HG02943 (cell line): ENCODE data around the gene ZNG1B.
"Not testable (repeated sequence)": the region's sequence is repeated elsewhere in the genome, so short reads cannot be mapped to it uniquely, and the experiment has no call there.

Experiments used
- ATAC-seq: cut with Tn5 transposase; IDR thresholded peaks from one replicate; pipeline ENCODE4 v1.9.1; 2021; ENCODE audit warnings: mild to moderate bottlenecking, low read depth, moderate library complexity; ENCODE audit not compliant: unreplicated experiment

The ZNG1B gene

DNA sequence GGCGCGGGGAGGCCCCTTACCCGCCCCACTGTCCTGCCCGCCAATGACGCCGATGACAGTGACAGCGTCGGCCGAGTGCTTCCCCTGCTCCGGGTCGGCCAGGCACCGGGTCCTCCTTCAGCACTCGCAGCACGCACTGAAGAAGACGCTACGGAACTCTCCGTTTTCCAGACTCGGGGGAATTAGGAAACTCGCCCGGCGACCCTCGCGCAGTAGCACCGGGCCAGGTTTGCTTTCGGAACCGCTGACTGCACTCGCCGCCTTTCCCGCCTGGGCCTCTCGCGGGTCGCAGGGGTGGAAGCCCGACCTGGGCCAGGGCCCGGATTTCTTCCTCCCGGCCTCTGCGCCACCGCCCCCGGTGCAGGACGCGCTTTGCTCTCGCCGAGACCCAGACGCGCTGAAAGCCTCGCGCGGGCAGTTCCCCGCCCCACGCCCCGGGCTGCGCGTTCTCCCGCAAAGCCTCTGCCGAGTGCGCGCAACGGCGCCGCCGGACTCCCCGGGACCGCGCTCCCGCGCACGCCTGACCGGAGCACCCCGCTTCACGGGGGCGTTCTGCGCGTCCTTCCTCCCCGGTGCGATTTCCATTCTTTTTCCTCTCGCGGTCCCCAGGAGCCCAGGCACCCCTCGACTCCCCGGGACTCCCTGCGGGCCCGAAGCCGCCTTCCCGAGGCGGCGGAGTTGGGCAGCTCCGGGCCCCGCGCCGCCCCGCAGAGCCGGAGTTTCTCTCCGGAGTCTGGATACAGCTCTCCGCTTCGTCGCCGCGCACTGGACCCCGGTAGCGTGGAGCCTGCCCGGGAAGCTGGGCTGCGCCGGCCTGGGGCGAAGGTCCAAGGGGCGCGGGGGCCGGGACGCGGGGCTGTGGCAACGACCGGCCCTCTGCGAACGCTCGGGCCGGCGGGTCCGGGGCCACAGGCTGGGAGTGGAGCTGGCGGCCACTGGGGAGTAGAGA is 65.9 kb downstream of the ZNG1B start:
- ATAC-seq, result peak; percentile 76

DNA sequence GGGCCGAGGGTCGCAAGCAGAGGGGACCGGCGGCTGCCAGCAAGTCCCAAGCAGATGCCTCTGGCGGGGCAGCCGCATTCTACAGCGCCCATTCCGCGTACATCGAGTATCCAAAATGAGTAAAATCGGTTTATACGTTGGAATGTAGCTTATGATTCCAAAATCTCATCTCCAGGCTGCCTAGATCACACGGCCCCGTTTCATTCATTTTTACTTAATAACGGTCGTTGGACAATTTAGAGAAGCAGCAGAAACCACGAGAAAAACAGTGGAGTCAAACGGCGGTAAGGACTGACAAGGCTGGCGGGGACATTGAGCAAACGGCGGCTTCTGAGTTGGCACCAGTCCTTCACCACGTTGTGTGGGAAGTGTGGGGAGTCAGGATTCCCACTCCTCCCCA is 66.6 kb downstream of the ZNG1B start:
- ATAC-seq, result not testable (repeated sequence)

GRCh38 chr2:113507394-113508140 is 70.1 kb downstream of the ZNG1B start:
- ATAC-seq, result not testable (repeated sequence)

- ATAC-seq, result not testable (repeated sequence)
Measured at GRCh38 chr2:113508187-113508586, 70.7 kb downstream of the ZNG1B start.

DNA sequence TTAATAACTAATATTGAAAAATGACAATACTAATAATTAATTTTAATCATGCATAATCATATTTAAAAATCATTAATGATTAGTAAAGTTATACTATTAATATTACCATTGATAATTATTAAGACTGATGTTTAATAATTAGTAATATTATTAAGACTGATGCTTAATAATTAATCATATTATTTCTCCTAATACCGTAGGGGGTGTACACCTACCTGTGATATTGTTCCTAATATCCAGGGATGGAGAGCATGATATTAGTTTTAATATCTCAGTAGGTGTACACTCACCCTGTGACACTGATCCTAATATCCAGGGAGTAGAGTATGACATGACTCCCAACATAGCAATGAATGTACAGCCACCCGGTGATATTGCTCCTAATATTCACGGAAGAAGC is 73.4 kb downstream of the ZNG1B start:
- ATAC-seq, result not testable (repeated sequence)

DNA sequence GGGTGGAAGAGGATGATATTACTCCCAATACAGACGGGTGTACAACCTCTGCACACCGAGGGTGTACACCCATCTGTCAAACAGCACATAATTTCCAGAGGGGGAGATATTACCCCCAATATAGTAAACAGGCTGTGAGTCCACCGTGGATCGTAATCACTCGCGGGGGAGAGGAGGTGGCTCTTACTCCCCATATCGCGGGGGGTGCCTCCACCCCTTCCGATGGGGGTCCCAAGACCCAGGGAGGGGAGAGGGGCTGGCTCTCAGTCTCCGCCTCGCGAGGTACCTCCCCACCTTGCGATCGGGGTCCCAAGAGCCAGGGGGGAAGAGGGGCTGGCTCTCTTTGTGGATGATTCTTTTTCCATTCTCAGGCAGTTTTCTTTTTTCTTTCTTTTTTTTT is 74.4 kb downstream of the ZNG1B start:
- not testable (repeated sequence) for ATAC-seq

DNA sequence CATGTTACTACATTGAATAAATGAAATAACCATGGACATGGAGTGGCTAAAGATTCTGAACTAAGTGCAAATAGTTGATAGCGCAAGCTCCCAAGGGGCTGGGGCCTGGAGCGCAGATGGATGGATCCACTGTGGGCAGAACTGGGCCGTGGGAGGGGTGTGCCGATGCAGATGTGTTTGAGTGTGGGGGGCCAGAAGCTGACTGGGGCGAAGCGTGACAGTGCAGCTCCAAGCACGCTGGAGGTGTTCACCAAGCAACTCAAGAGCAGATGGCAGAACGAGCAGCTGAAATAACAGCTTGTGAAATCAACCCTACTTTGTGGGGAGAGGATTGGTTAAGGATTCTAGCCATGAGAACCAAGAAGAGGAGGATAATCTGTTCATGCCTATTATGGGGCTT is 78.0 kb downstream of the ZNG1B start:
- ATAC-seq, result not testable (repeated sequence)

- not testable (repeated sequence) for ATAC-seq
Measured at GRCh38 chr2:113515995-113516394, 78.5 kb downstream of the ZNG1B start.

DNA sequence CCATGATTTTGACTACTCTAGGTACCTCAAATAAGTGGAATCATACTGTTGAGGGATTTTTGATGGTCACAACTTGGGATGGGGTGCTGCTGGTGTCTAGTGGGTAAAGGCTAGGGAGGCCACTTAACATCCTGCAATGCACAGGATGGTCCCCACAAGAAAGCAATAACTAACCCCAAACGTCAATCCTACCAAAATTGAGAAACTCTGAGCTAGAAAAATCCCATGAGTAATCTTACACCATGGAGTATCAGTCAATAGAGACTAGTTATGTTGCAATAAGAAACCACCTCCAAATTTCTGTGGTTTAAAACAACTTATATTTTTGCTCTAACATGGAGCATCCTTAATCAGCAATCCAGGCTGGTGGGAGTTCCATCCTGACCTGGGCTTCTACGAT is 79.5 kb downstream of the ZNG1B start:
- not testable (repeated sequence) for ATAC-seq

DNA sequence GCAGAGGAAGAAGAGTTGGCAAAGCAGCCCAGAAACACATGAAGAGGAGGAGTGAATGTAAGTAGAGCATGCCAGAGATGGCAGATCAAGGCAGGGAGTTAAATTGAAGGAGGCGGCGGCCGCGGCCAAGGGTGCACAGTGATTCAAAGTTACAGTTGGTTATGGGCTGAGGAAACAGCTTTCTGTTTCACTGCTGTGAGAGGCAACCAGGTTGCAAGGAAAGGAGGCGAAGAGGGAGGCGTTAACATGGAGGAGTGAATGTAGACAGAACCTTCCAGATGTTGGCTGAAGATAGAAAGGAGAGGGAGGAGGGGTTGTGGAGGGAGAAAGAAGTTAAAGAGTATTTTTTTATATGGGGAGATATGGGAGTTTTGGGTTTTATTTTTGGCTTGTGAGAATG is 83.3 kb downstream of the ZNG1B start:
- ATAC-seq, result not testable (repeated sequence)

DNA sequence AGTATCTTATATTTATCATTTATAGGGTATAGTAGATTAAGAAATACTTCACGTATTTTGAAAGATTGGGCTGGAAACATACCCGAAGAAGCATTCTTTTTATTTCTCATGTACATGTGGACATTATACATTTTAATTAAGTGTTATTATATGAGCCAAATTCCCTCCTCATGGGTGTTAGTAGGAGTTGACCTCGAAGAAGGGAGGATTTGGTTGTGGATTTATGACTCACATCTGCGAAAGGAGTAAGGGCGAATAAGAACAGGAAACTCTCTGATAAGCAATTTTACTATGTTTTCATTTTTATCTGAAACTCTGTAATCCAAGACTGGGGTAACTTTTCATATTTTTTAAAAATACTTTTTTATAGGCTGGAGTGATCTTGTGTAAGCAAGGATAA is 84.0 kb downstream of the ZNG1B start:
- not testable (repeated sequence) for ATAC-seq

DNA sequence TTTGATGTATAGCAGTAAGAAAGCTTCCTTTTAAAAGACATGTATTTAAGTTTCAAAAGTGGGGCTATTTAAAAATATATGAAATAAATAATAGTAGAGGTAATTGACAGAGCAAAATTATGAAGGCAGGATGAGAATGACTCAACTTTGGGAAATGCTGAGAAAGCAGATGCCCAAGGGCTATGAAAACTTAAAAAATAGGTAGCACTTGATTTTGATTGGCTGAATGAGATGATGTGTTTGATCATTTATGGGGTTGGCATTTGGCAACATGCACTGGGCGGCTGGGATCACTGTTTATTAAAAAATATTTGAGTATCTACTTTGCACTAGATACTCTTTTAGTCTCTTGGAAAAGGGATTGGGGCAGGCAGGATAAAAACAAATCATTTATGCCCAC is 87.5 kb downstream of the ZNG1B start:
- ATAC-seq, result not testable (repeated sequence)

- ATAC-seq, result peak; percentile 83
Measured at GRCh38 chr2:113527350-113528045, 90.0 kb downstream of the ZNG1B start.

DNA sequence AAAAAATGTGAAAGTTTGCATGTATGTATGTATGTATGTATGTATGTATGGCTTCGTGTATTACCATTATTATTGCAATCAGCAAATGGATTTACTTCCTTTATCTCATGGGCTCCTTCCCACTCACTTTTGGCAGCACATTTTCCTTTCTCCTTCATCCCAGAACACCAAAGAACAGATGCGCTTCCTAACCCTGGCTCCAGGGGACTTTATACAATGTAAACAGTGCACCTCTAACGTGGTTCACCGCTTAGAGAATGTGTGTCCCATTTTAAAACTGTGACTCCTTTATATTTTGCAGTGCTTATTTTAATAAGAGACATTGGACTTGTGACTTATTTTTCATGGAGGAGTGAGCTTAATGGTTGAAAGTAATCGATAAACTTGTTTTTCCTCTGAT is 90.6 kb downstream of the ZNG1B start:
- ATAC-seq, result not testable (repeated sequence)

GRCh38 chr2:113528904-113529303 is 91.4 kb downstream of the ZNG1B start:
- ATAC-seq, result not testable (repeated sequence)

- ATAC-seq, result not testable (repeated sequence)
Measured at GRCh38 chr2:113532991-113533390, 95.5 kb downstream of the ZNG1B start.

GRCh38 chr2:113536573-113536972 is 99.1 kb downstream of the ZNG1B start:
- not testable (repeated sequence) for ATAC-seq

GRCh38 chr2:113540834-113541203 is 103.3 kb downstream of the ZNG1B start:
- ATAC-seq, result not testable (repeated sequence)

- ATAC-seq, result not testable (repeated sequence)
Measured at GRCh38 chr2:113541204-113541975, 103.9 kb downstream of the ZNG1B start.

GRCh38 chr2:113541976-113542485 is 104.5 kb downstream of the ZNG1B start:
- not testable (repeated sequence) for ATAC-seq
